Midbrain (tissue), 1 donor: ENCODE results near the gene AGO3.
A peak's percentile ranks its signal among the peaks of the same experiment; 100 is the strongest.

Experiments
- DNase-seq: peaks from one replicate; lab custom pipeline; 2025; lab: John Stamatoyannopoulos, UW

AGO3 gene

DNA sequence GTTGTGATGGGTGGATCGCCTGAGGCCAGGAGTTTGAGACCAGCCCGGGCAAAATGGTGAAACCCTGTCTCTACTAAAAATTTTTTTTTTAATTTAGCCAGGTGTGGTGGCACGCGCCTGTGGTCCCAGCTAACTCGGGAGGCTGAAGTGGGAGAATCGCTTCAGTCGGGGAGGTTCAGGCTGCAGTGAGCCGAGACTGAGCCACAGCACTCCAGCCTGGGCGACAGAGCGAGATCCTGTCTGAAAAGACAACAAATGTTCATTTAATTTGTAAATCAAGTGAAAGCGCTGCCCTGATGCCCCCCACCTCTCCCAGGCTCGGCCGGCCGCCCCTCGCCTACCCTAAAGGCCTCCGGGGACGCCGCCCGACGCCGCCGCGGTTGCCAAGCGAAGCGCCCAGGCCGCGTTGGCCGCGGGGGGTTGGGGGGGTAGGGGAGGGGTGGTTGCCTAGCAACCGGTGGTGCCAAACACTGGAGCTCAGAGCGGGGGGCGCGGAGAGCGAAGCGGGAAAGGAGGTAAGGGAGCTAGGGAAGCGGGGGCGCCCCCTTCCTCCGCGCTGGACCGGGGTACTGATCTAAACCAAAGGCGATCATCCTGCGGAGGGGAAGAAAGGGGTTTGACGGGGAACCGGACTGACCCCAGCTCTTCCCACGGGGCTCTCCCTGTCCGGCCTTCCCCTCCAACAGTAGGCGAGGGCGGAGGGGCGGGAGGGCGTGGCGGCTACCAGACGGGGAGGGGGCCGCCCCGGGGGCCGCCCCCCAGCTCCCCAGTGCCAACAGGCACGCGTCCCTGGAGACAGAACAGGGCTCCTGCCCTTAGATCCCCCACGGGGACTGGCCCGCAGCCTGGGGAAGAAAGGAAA lies 153.0 kb downstream of the AGO3 start, which contains the start of gene TEKT2:
TEKT2 (plus strand) TSS at position 460 of the 862 bp plus-strand sequence. CDS start 828 bp downstream, outside the sequence.
- peak; percentile 55 for DNase-seq

DNA sequence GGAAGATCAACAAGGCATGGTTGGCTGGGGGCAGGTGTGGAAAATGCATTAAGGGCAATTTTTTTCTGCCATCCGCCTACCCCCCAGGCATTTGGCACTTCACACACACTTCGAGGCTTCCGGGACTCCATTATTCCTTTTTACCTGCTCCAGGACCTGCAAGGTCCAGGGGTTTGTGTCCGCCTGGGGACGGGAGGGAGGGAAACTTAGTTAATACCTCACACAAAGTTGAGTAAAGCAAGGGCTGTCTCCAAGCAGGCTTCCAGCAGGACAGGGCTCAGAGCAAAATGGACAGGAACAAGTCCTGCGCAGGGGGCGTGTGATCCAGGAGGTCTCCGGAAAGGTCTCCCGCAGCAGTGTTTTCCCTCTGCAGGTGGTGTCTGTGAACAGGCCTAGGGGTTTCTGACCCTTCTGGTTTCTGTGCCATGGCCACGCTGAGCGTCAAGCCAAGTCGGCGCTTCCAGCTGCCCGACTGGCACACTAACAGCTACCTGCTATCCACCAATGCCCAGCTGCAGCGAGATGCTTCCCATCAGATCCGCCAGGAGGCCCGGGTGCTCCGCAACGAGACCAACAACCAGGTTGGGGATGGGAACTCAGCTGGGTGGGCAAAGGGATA lies 153.7 kb downstream of the AGO3 start:
- no peak for DNase-seq

- DNase-seq = no peak
Measured at GRCh38 chr1:36085126-36085525, 154.2 kb downstream of the AGO3 start.

GRCh38 chr1:36085686-36086526 lies 155.0 kb downstream of the AGO3 start:
- no peak for DNase-seq

DNA sequence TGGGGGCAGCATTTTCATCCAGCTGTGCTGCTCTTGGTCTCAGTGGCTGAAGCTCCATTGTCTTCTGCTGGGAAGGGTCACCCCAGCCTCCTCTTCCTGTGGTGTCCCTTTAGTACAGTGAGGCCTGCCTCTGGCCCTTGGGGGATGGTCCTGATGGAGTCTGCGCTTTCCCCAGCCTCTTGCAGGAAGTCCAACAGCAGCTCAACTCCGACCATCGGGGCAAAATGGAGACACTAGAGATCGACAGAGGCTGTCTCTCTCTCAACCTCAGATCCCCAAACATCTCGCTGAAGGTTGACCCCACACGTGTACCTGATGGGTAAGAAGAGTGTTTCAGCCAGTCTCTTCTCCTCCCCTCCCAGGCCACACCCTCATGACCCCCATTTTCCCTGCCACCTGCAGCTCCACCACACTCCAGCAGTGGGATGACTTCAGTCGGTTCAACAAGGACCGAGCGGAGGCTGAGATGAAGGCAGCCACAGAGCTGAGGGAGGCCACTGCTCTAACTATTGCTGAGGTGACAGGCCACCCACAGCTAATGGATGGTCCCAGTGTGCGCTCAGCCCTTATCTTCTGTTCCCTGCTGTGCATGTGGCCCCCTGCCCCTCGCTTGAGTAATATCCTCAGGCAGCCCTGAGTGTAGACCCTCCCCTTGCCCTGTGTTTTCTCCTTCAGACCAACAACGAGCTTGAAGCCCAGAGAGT lies 155.8 kb downstream of the AGO3 start:
- DNase-seq = no peak

DNA sequence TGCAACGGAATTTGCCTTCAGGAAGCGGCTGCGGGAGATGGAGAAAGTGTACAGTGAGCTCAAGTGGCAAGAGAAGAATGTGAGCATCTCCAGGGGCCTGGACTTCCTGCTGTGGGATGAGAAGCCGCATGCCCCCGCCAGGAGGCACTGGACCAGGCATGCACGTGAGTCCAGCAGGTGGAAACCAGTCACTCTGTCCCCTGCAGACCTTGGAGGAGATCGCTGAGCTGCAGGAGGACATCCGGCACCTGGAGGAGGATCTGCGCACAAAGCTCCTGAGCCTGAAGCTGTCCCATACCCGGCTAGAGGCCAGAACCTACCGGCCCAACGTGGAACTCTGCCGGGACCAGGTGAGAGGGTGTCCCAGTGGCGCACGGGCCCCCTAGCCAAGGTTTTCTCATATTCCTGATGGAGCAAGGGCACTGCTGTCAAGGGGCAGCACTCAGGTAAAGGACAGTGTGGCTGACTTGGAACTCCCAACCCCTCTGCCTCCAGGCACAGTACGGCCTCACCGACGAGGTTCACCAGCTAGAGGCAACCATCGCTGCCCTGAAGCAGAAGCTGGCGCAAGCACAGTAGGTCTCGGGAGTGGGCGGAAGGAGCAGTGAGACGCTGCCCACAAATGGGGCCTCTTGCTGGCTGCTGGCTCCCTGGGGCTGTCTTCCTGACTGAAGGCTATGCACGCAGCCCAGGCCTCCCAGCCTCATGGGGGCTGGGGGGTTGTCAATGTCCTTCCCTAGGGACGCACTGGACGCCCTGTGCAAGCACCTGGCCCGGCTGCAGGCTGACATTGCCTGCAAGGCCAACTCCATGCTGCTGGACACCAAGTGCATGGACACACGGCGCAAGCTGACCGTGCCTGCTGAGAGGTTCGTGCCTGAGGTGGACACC lies 156.6 kb downstream of the AGO3 start:
- no peak for DNase-seq

DNA sequence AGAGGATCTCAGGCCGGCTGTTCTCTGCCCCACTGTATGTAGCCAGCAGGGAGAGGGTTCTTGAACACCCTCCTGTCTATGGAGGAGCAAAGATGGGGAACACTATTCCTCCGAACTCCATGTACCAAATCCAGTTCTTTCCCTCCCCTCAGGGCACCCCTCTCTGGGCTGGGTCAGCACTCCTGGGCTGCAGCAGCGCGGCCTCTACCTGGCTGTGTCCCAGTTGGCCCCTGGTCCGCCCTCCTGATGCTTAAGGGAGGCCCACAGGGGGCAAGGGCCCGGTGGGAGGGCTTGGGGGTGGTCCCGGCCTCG lies 157.3 kb downstream of the AGO3 start:
- DNase-seq = no peak

GRCh38 chr1:36088577-36089392 lies 157.9 kb downstream of the AGO3 start, which contains the start of gene ADPRS:
TSS of gene ADPRS (plus strand) at chr1:36088892. CDS start at chr1:36088905, 13 bp downstream.
- DNase-seq = peak; percentile 90

- no peak for DNase-seq
Measured at GRCh38 chr1:36089393-36090121, 158.7 kb downstream of the AGO3 start.

- no peak for DNase-seq
Measured at GRCh38 chr1:36091141-36091540, 160.2 kb downstream of the AGO3 start.

GRCh38 chr1:36091698-36092097 lies 160.8 kb downstream of the AGO3 start:
- no peak for DNase-seq

DNA sequence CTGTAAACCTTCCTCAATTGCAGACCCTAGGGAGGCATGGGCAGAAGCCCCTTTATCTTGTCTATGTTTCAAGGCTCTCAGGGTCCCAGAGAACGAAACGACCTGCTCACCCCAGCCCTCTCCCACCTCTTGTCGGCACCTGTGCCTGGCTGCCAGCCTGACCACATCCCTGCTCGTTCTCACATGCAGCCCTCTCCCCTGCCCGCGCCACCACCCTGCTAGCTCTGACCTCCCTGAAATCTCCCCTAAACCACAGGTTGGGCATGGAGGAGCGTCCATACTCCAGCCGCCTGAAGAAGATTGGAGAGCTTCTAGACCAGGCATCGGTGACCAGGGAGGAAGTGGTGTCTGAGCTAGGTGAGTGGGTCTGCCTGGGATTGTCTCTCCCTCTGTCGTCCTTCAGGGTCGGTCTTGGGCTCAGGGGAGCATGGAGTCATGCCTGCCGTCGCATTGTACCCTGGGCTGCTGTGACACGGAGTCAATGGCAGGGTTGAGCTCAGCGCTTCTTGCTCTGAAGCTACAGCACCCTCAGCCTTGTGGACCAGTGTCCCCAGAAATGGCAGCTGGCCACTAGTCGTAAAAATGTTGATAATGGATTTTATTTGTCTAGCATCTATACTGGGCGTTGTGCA lies 161.4 kb downstream of the AGO3 start:
- no peak for DNase-seq

- DNase-seq = no peak
Measured at GRCh38 chr1:36092798-36093185, 161.9 kb downstream of the AGO3 start.

DNA sequence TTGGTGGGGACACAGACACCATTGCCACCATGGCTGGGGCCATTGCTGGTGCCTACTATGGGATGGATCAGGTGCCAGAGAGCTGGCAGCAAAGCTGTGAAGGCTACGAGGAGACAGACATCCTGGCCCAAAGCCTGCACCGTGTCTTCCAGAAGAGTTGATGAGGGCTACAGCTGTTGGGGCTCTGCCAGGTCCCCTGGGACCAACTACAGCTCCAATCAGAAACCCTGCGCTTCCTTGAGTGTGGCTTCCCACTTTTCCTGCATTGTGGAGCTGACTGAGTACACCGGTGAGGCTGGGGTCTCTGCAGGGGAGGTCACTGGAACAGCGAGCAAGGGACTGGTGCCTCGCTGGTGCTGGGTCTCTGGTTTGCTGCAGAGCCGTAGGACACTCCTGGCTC lies 162.3 kb downstream of the AGO3 start:
- DNase-seq = no peak

- peak; percentile 86 for DNase-seq
Measured at GRCh38 chr1:36093929-36094328, 163.0 kb downstream of the AGO3 start.

GRCh38 chr1:36094621-36095061 lies 163.7 kb downstream of the AGO3 start:
- no peak for DNase-seq

DNA sequence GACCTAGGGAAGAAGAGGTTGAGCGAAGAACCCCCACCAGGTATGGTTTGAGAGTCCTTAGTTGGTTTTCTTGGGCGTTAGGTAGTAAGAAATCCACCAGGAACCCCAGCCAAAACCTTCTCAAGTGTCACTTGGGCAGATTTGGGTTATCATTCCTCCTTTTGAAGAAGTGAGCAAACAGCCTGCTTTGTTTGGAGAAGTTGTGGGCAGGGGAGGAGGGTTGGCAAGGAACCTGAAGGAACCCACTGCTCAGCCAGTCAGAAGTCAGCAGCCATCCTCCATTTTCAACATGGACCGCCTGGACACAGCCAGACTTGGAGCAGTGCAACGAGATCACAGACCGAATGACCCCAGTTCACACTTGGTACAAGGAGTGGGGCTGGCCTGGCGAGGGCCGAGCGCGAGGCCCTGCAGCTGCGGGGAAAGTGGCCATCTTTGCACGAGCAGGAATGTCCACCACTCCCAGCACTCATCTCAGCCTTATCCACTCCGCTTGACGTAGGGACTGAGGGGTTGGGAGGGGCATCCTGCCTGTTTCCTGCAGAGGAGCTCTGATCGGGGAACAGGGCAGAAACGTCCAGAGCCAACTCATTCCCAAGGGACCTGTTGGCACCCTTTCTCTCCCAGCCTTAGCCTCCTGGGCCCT lies 165.0 kb downstream of the AGO3 start:
- no peak for DNase-seq
